ENCODE results near the gene SPDEF. TPM values are rescaled to one million over a fixed set of nuclear protein-coding genes. Genes with fewer than 3 reads are reported as not detected.

The SPDEF gene
- total RNA-seq, result under 0.01 TPM in 1 of 2 replicates, not detected in the other

DNA sequence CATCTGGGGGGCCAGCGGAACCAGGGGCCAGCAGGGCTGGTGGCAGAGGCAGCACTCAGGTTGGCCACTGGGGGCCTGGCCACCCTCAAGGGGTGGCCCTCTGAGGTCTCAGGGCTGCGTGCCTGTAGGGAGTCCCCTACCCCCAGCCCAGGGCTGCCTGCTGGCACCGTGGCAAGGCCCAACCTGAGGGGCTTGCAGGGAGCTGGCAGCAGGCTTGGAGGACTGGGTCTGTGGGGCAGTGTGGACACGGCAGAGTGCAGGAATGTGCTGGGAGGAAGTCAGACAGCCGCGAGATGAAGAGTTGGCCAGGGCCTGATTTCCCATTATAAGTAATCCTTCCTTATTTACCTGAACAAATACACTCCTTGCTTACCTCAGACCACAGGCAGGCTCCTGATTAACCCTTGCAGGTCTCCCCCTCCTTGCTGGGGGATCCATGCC, at the start of gene SPDEF:
SPDEF (minus strand) TSS at position 299 of the 441 bp plus-strand sequence. CDS start 11,874 bp downstream, outside the sequence.

Other genes starting within 250 kb of the SPDEF start
- 13.6 and 17.4 TPM in 2 replicates for gene NUDT3, start 163.7 kb downstream of the SPDEF start, total RNA-seq
- gene RPS10, start 130.3 kb downstream of the SPDEF start, total RNA-seq, result 2,663 and 3,191 TPM in 2 replicates
- gene PACSIN1, start 90.3 kb downstream of the SPDEF start, total RNA-seq, result not detected in 2 replicates
- 50.9 and 60.2 TPM in 2 replicates for gene ILRUN, start 140.4 kb upstream of the SPDEF start, total RNA-seq
- 39.6 and 55.6 TPM in 2 replicates for gene SNRPC, start 201.2 kb upstream of the SPDEF start, total RNA-seq
- gene BLTP3A, start 235.8 kb upstream of the SPDEF start, total RNA-seq, result 5.0 and 8.2 TPM in 2 replicates